ENCODE results near the gene ERRFI1.

- TF ChIP-seq CTCF (IDR thresholded peaks at IDR 0.05) (no peak), POLR2A (IDR thresholded peaks at IDR 0.05) (no peak)
These were observed 29.9 kb upstream of the ERRFI1 start for GRCh38 chr1:8055973-8056372.

All from uterus (tissue), 2 donors.